Stimulated activated naive B cell treated with anti-CD40 and anti-IgM and Interleukin-4, amounts not matched to agents 10 μg/mL and 1 μg/mL and 100 μg/mL, for 72 hours (primary cell): ENCODE data around the gene FBXW4.

Experiments
- ATAC-seq, 2 donors: fragments of 150-1000 bp; cut with Tn5 transposase; replicated peaks; 2 replicates each; pipeline ENCODE4 v1.10.0; 2021; ENCODE audit warnings: moderate library complexity in 1 of 2
- DNase-seq: peaks from one replicate; pipeline ENCODE4 v3.0.0; 2021
- H3K27ac Mint-ChIP-seq: one replicate; pipeline ENCODE4 v1.8.0; 2022; ENCODE audit warnings: mild to moderate bottlenecking, mixed read lengths
- H3K27me3 Mint-ChIP-seq, 2 donors: one replicate each; pipeline ENCODE4 v1.8.0; 2022; ENCODE audit warnings: mixed read lengths in 2 of 2
- H3K36me3 Mint-ChIP-seq, 2 donors: one replicate each; pipeline ENCODE4 v1.8.0; 2022; ENCODE audit warnings: mixed read lengths in 2 of 2, mild to moderate bottlenecking in 1 of 2
- H3K4me1 Mint-ChIP-seq, 2 donors: one replicate each; pipeline ENCODE4 v1.8.0; 2022; ENCODE audit warnings: mixed read lengths in 2 of 2, mild to moderate bottlenecking in 1 of 2
- H3K4me3 Mint-ChIP-seq, 2 donors: one replicate each; pipeline ENCODE4 v1.8.0; 2022; ENCODE audit warnings: mild to moderate bottlenecking in 2 of 2, mixed read lengths in 2 of 2, moderate library complexity in 1 of 2
- H3K9me3 Mint-ChIP-seq, 2 donors: one replicate each; pipeline ENCODE4 v1.8.0; 2022; ENCODE audit warnings: mixed read lengths in 2 of 2, mild to moderate bottlenecking in 1 of 2

The FBXW4 gene

DNA sequence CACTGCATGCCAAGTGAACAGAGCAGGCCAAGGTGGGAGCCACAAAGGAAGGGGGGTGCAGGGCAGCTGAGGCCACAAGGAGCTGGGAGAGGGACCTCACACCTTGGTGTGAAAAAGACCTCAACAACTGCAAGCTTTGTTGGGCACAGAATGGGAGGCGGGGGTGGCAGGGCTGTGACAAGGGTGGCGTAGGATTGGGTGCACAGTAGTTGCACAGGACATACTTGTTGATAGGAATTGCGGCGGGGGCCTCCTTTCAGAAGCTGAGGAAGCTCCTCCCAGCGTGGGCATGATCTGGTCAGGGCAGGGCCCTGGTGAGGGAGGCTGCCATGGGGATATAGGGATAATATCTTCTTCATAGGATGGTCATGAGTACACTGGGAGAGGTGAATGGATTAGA, 132.7 kb downstream of the FBXW4 start:
- H3K27me3 Mint-ChIP-seq = peaks cover 32 to 56% of the 10 kb centered on the region in 2 donors

DNA sequence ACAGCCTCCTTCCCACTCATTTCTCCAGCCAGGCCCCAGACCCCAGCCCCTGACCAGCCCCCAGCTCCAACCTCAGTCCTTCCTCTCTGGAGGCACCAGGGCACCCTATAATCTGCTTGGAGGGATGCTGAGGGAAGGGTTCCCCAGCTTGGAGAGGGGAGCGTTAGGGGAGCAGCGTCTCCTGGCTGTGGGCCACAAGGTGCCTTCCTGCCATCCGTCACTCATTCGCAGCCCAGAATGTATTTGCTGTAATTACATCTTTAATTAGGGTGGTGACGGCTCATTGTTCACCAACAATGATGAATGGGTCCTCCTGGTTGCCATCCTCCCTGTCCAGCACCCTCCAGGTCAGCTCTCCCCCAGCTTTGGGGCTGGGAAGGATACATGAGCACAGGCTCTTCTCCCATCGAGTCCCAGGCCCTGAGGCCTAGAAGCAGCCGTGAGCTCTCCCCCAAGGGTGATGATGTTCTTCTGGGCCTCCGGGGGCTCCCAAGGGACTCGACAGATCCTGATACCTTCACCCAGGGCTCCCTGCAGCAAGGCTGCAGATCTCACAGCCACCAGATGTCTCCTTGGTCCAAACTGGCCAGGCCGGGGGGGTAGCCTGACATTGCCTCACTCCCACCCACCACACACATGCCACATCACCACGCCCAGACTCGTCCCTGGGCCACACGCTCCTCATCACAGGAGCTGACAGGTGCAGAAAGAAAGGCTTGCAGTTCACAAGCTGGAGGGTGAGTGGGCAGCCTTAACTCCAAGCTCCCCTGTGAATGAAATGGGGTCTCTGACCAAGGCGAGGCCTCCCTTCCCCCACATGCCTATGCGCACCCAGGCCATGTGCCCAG, 133.7 kb downstream of the FBXW4 start:
- no peak for ATAC-seq
- peaks cover 25 to 46% of the 10 kb centered on the region in 2 donors for H3K27me3 Mint-ChIP-seq

More for the DNA sequence above, 132.7 kb downstream of the FBXW4 start:
- no peak overlapping the region for H3K27ac Mint-ChIP-seq
- peaks cover 12 to 16% of the 10 kb centered on the region in 2 donors for H3K4me1 Mint-ChIP-seq
- DNase-seq (no peak), ATAC-seq (no peak)
- no peaks in the 10 kb centered on the region for H3K9me3 Mint-ChIP-seq
- H3K36me3 Mint-ChIP-seq = no peaks in the 10 kb centered on the region
- H3K4me3 Mint-ChIP-seq = no peak overlapping the region

More for the DNA sequence above, 133.7 kb downstream of the FBXW4 start:
- H3K4me3 Mint-ChIP-seq = no peak overlapping the region
- no peaks in the 10 kb centered on the region for H3K9me3 Mint-ChIP-seq
- H3K4me1 Mint-ChIP-seq = peaks cover 3 to 12% of the 10 kb centered on the region in 2 donors
- H3K36me3 Mint-ChIP-seq = peaks cover 0 to 2% of the 10 kb centered on the region in 2 donors
- H3K27ac Mint-ChIP-seq = no peak overlapping the region
- no peak for DNase-seq
